AG09309 (cell line): ENCODE data around the gene C2CD4D.

Experiments used
- DNase-seq: peaks from one replicate; pipeline ENCODE4 v3.0.0-alpha.2; 2010; ENCODE audit warnings: low read depth
- H3K4me3 ChIP-seq: 2 replicates; pipeline ENCODE4 v1.5.1; 2011; ENCODE audit warnings: mild to moderate bottlenecking, low read depth, low read length, moderate library complexity; ENCODE audit not compliant: control insufficient read depth
- TF ChIP-seq, protein P1 (sequence below): IDR thresholded peaks from 2 replicates; pipeline ENCODE4 v1.5.1; 2011; ENCODE audit warnings: mild to moderate bottlenecking, low read depth, low read length, inconsistent platforms; ENCODE audit not compliant: insufficient read depth, control insufficient read depth; ENCODE audit errors: missing control alignments

Gene C2CD4D

DNA sequence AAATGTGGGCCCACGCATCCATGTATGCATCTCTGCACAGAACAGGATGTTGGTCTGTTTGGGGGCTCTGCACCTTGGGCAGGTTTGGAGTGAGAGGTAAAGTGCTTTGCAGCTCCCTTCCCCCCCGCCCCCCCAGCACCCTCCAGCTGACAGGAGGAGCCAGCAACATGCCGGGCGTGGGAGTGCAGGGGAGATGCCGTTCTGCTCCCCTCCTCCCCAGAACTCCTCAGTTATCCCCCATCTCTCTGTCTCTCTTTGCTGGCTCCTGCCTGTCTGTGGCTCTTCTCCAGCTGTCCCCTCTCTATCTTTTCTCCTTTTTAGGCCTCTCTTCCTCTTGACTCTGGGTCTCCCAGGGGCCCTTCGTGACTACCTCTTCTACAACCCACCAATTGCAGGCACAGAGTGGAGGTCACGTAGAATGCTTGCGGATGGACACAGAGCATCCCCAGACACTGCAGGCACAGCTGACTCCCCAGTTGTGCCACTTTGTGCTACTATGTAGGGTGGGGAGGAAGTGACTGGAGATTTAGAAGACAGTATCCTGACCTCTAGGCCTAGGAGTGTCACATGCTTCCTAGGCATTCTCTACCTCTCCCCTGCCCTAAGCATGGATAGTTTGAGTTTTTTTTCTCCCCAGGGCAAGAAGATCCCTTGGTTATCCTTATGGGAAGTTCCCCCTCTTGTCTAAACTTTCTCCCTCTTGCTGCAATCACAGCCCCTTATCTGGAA, 6.3 kb downstream of the C2CD4D start:
- TF ChIP-seq, protein P1, sequence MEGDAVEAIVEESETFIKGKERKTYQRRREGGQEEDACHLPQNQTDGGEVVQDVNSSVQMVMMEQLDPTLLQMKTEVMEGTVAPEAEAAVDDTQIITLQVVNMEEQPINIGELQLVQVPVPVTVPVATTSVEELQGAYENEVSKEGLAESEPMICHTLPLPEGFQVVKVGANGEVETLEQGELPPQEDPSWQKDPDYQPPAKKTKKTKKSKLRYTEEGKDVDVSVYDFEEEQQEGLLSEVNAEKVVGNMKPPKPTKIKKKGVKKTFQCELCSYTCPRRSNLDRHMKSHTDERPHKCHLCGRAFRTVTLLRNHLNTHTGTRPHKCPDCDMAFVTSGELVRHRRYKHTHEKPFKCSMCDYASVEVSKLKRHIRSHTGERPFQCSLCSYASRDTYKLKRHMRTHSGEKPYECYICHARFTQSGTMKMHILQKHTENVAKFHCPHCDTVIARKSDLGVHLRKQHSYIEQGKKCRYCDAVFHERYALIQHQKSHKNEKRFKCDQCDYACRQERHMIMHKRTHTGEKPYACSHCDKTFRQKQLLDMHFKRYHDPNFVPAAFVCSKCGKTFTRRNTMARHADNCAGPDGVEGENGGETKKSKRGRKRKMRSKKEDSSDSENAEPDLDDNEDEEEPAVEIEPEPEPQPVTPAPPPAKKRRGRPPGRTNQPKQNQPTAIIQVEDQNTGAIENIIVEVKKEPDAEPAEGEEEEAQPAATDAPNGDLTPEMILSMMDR, result no peak
- H3K4me3 ChIP-seq, result no peak overlapping the region
- DNase-seq, result no peak

DNA sequence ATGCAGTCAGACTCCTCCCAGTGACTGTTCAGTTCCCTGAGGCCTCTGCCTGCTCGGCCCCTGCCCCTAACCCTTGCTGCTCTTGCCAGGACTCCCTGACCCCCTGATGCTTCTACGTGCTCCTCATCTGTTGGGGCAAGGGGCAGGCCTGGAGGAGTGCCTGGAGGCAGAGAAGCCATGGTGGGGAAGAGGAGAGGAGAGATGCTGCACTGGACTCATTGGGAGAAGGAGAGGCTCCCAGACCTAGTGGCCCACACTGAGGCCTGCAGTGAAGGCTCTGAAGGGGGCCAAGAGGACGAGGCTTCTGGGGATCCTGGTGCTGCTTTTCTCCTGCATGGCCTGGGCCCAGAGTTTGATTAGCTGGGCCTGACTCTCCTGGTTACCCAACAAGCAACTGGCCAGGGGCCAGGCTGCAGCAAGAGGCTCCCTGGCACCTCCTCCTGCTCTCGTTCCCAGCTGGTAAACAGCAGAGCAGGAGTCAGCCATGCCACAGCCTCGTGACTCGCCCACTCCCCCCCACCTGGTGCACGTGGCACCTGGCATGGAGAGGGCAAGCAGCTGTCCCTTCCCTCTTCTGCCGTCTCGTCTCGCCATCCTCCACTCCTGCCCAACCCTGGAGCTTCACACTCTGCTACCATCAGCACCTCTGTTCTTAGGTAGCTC, 7.2 kb downstream of the C2CD4D start:
- TF ChIP-seq, protein P1, result no peak
- no peak overlapping the region for H3K4me3 ChIP-seq
- DNase-seq, result peak; percentile 31

DNA sequence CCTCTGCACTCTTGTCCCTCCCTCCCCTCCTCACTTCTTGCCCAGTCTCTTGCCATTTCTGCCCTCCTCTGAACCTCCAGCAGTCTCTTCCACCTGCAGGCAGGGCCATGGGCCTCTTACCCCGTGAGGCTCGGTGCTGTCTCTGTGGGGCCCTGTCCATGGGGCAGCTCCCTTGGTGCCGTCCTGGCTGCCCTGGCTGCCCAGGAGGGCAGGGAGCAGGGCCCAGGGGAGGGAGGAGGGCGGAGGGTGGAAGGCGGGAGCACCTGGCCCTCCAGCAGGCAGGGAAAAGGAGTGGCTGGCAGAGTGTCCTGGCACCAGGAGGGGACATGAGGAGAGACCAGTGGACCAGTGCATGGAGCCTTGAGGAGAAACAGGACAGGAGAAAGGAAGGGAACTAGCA, 8.0 kb downstream of the C2CD4D start, which contains the start of gene RORC:
RORC (minus strand) TSS at position 198 of the 400 bp plus-strand sequence; CDS start at position 160, 38 bp downstream.
- no peak for DNase-seq
- TF ChIP-seq, protein P1, result no peak
- no peak within 1 kb of the TSS for H3K4me3 ChIP-seq

DNA sequence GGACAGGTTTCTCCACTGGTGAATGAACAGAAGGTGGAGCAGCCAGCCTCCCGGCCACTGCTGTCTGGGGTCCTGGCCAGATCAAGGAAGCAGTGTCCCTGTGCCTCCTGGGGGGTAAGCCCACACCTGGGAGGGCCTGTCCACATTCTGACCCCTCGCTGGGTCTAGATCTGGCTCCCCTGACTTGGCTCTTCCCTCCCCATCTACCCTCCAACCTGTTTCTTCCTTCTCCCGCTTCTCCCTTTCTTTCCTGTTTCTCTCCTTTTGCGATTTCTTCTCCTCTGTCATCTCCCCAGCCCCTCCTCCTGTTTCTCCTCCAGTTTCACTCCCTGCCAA, 8.4 kb downstream of the C2CD4D start:
- TF ChIP-seq, protein P1, result no peak
- H3K4me3 ChIP-seq, result no peak overlapping the region
- DNase-seq, result no peak

DNA sequence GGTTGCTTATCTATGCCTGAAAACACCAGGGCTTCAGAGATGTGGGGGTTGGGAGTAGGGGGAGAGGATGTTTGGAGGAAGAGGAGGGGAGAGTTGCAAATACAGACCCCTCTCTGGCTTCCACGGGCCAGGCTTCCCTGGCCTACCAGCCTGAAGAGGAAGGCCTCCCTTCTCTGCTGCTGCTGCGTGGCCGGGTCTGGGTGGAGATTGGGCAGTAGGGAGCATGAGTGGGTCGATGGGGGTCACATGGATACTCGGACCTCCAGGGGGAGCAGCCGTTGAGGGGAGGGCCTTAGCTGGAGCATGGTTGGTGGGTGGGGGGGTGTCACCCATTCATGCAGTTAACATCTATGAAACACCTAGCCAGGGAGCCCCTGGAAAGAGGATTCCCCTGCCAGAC, 9.6 kb downstream of the C2CD4D start:
- DNase-seq, result no peak
- TF ChIP-seq, protein P1, result no peak
- H3K4me3 ChIP-seq, result no peak overlapping the region

DNA sequence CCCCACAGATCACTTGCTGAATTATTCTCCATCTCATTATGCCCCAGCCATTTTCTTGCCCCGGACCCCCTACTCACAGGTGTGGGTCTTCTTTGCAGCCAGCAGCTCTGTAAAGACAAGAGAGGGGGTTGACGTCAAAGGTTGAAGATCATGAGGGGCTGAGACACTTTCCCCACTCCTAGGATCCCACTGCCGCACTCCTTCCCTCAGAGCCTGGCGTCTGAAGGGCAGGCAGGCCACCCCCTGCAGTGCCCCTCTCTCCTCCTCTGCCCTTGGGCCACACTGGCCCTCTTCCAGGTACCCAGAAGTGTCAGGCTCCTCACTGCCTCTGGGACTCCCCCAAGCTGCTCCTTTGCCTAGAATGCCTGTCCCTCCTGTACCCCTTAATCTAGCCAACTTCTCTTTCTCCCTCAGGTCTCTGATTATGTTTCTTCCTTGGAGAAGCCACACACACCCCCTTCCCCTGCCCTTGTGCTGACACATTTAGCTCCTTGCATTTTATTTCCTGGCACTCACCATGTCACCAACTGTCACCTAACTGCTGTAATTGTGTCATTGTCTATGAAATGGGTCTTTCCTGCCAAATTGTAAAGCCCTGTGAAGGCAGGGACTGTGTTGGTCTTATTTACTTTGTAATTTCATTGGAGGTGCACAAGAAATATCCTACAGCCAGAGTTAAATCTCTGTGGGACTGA, 10.1 kb downstream of the C2CD4D start:
- no peak for DNase-seq
- no peak overlapping the region for H3K4me3 ChIP-seq
- TF ChIP-seq, protein P1, result no peak
